Choroid plexus epithelial cell (primary cell): ENCODE results near the gene VTI1A.

Experiments used
- DNase-seq: peaks from one replicate; pipeline ENCODE4 v3.0.0-alpha.2; 2010; ENCODE audit warnings: low read depth
- H3K4me3 ChIP-seq: 2 replicates; pipeline ENCODE4 v1.5.1; 2011; ENCODE audit warnings: low read depth, mild to moderate bottlenecking, control low read depth, low read length, moderate library complexity
- CTCF ChIP-seq: conservative IDR thresholded peaks from 2 replicates; pipeline ENCODE4 v1.5.1; 2011; ENCODE audit warnings: low read depth, mild to moderate bottlenecking, control low read depth, inconsistent platforms, low read length, moderate library complexity

VTI1A gene

GRCh38 chr10:112706577-112706976 is 259.6 kb downstream of the VTI1A start:
- no peak overlapping the region for H3K4me3 ChIP-seq
- no peak for DNase-seq
- TF ChIP-seq CTCF = no peak

GRCh38 chr10:112708461-112708860 is 261.4 kb downstream of the VTI1A start:
- TF ChIP-seq CTCF = no peak

GRCh38 chr10:112710528-112710927 is 263.5 kb downstream of the VTI1A start:
- H3K4me3 ChIP-seq = no peak overlapping the region
- TF ChIP-seq CTCF = no peak
- DNase-seq = no peak

More at GRCh38 chr10:112708461-112708860, 261.4 kb downstream of the VTI1A start:
- no peak for DNase-seq
- no peak overlapping the region for H3K4me3 ChIP-seq

- DNase-seq = peak; percentile 23
- no peak for TF ChIP-seq CTCF
- no peak overlapping the region for H3K4me3 ChIP-seq
These were observed 264.4 kb downstream of the VTI1A start for GRCh38 chr10:112711366-112711765.

GRCh38 chr10:112712536-112712935 is 265.5 kb downstream of the VTI1A start:
- no peak for TF ChIP-seq CTCF
- no peak for DNase-seq

GRCh38 chr10:112713411-112713810 is 266.4 kb downstream of the VTI1A start:
- no peak overlapping the region for H3K4me3 ChIP-seq
- peak; percentile 70 for DNase-seq
- TF ChIP-seq CTCF = no peak

More at GRCh38 chr10:112712536-112712935, 265.5 kb downstream of the VTI1A start:
- H3K4me3 ChIP-seq = no peak overlapping the region

GRCh38 chr10:112715581-112715980 is 268.6 kb downstream of the VTI1A start:
- no peak for TF ChIP-seq CTCF
- no peak overlapping the region for H3K4me3 ChIP-seq
- no peak for DNase-seq
